Motor neuron (in vitro differentiated cells): ENCODE data around the gene ARMC2. TPM values are rescaled to one million over a fixed set of nuclear protein-coding genes. Genes with fewer than 3 reads are reported as not detected.
A peak's percentile ranks its signal among the peaks of the same experiment; 100 is the strongest.
"Not testable (repeated sequence)": the region's sequence is repeated elsewhere in the genome, so short reads cannot be mapped to it uniquely, and the experiment has no call there.

Source experiments
- ATAC-seq, 8 experiments: fragments of 200-7000 bp; cut with Tn5 transposase; replicated peaks in 6 of 8; 2 replicates each; pipeline ENCODE4 v1.8.0; 2021; ENCODE audit warnings: mild to moderate bottlenecking in 8 of 8, moderate library complexity in 8 of 8
- H3K27ac ChIP-seq, 2 donors: fragments of 250-450 bp; sonication (Bioruptor Pico); 2 replicates each; pipeline ENCODE4 v1.9.0; 2021; ENCODE audit warnings: antibody characterized with exemption in 2 of 2, mild to moderate bottlenecking in 2 of 2, moderate library complexity in 1 of 2
- H3K4me1 ChIP-seq, 2 donors: fragments of 250-450 bp; sonication (Bioruptor Pico); replicated peaks in 1 of 2; 2 replicates each; pipeline ENCODE4 v1.6.1; 2021; ENCODE audit warnings: antibody characterized with exemption in 2 of 2, mild to moderate bottlenecking in 2 of 2, moderate library complexity in 1 of 2
- H3K4me3 ChIP-seq, 5 donors: fragments of 250-450 bp; sonication (Bioruptor Pico); 2 replicates each; pipeline ENCODE4 v1.9.0; 2021; ENCODE audit warnings: antibody characterized with exemption in 5 of 5, mild to moderate bottlenecking in 5 of 5, moderate library complexity in 4 of 5
- WGBS, 10 experiments: fragments of 450-650 bp; shearing (Covaris generic); methylation state at CpG; one replicate each; pipeline ENCODE4 v1.0.0; 2022; 5-methylcytosine and 5-hydroxymethylcytosine counted together
- in situ Hi-C, 9 experiments: fragments of 400-800 bp; cut with MboI; loops; one replicate each; pipeline ENCODE4 v1.15.0; 2021; ENCODE audit warnings: low sequenced_read_pairs in 9 of 9, low pct_unique_long_range_greater_than_20kb in 2 of 9; ENCODE audit not compliant: unreplicated experiment in 9 of 9
- total RNA-seq, 8 experiments: library from RNA; unstranded; fragments of 300-600 nt; gene quantifications; 2 replicates each; pipeline versions ENCODE4 v1.2.3 to v1.2.4, GENCODE V29; 2022

Gene ARMC2
- total RNA-seq, 8 experiments from 2014 or later: 1.1 to 22.4 (median 6.1) TPM

DNA sequence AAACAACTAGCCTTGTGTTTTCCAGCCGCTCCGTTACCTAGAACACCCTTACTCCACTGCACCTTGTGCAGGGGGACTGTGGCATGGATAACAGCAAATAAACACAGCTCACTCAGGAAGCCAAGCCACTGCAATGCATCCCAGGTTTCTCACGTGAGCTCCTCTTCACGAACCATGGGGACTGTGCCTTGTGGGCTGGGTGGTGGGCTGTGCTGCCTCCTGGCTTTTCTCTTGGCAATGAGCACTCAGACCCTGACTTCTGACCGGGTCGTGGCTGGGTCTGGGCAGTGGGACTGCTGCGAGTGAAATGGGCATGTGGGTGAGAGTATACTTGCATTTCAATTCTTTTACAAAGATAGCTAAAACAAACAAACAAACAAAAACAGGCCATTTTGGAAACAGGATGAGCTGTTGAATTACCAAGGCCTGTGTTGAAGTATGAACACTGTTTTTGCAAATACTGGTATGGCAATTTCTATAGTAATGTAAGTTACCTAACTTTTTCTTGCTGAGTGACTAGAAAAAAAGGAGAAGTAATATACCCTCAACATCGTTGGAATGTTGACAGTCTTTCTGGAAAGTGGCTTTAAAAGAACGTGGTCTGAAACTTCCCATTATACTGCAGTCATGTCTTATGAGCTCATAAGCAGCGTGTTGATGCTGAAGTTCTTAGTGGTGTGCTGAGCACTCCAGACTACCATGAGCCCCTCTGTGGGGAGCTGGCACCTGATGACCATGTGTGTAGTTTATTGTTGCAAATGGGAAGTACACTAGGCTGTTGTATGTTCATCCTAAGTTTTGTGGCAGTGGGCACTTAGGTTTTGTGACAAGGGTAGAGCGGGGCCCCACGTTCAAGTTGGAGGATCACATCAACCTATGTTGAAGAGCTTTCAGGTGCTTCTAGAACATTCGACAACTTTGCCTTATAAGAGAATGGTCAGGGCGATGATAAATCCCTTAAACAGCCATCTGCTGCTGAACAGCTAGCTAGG is 120.4 kb downstream of the ARMC2 start:
- peaks cover 6 to 8% of the 10 kb centered on the region in 2 donors for H3K4me1 ChIP-seq
- H3K4me3 ChIP-seq: no peak overlapping the region
- ATAC-seq: peak in 1 of 8 experiments; percentile 10
- no peak overlapping the region for H3K27ac ChIP-seq
- WGBS, 10 experiments: 63 to 91% (median 83%) methylated on average over 2 to 13 of the region's 14 CpGs
- in situ Hi-C loops: no loop called here

DNA sequence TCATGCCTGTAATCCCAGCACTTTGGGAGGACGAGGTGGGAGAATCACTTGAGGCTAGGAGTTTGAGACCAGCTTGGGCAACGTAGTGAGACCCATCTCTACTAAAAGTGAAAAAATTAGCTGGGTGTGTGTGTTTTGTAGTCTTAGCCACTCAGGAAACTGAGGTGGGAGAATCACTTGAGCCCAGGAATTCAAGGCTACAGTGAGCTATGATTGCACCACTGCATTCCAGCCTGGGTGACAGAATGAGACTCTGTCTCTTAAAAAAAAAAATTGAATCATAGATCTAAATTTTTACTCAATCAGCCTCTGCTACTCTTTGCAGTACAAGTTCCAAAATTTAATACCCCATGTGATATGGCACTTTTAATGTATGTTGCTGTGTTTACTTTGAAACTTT is 121.6 kb downstream of the ARMC2 start:
- in situ Hi-C loops: no loop called here
- Histone ChIP-seq H3K4me1 (peaks cover 6 to 8% of the 10 kb centered on the region in 2 donors), H3K27ac (no peak overlapping the region), H3K4me3 (no peak overlapping the region)
- ATAC-seq: no peak
- WGBS, 10 experiments: 40 to 100% (median 76%) methylated on average over 1 to 2 of the region's 2 CpGs; no CpG with 5 or more reads in 4 of the 10 experiments

DNA sequence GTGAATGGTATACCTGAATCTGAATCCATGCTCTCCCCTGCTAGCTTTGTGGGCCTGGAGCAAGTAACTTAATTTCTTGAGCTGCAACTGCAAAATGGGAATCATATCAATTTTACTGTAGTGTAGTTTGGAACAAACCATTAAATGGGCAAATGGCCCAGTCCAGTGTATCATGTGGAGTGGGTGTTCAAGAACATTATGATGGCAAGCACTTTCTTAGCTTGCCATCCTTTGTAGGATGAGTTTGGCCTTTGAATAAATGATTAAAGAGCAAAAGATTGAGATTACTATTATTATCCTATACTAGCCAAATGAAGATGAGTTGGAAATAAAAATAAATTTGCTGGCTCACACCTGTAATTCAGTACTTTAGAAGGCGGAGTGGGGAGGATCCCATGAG is 126.0 kb downstream of the ARMC2 start:
- ATAC-seq: no peak

DNA sequence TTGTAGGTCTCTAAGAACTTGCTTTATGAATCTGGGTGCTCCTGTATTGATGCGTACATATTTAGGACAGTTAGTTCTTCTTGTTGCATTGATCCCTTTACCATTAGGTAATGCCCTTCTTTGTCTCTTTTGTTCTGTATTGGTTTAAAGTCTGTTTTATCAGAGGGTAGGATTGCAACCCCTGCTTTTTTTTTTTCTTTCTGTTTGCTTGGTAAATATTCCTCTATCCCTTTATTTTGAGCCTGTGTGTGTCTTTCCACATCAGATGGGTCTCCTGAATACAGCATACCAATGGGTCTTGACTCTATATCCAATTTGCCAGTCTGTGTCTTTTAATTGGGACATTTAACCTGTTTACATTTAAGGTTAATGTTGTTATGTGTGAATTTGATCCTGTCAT is 130.4 kb downstream of the ARMC2 start:
- H3K4me3 ChIP-seq, in situ Hi-C loops: not testable (repeated sequence)
- 75 to 100% (median 100%) methylated on average over 1 of the region's 1 CpG; no CpG with 5 or more reads in 2 of the 10 experiments for WGBS, 10 experiments

More for the DNA sequence above, 126.0 kb downstream of the ARMC2 start:
- H3K27ac ChIP-seq: no peak overlapping the region
- 33 to 100% (median 89%) methylated on average over 1 of the region's 1 CpG; no CpG with 5 or more reads in 3 of the 10 experiments for WGBS, 10 experiments
- H3K4me3 ChIP-seq: no peak overlapping the region
- in situ Hi-C loops: no loop called here
- H3K4me1 ChIP-seq: no peaks in the 10 kb centered on the region

DNA sequence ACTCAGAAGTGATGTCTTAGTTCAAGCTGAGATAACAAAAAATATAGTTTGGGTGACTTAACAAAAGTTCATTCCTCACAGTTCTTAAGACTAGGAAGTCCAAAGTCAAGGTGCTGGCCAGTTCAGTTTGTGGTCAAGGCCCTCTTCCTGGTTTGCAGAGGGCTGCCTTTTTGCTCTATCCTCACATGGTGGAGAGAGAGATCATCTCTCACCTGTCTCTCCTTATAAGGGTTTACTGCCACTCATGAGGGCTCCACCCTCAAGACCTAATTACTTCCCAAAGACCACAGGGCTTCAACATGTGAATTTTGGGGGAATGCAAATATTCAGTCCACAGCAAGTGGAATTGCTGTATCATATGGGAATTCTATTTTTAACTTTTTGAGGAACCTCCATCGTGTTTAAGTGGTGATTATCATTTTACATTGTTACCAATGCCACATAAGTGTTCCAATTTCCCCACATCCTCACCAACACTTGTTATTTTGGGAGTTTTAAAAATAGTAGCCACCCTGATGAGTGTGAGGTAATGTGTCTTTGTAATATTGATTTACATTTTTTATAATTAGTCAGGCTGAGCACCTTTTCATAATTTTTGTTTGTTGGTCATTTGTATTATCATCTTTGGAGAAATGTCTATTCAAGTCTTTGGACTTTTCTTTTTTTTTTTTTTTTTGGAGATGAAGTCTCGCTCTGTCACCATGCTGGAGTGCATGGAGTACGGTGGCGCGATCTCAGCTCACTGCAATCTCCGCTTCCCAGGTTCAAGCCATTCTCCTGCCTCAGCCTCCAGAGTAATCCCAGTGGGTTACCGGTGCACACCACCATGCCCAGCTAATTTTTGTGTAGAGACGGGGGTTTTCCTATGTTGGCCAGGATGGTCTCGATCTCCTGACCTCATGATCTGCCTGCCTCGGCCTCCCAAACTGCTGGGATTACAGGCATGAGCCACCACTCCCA is 134.2 kb downstream of the ARMC2 start:
- Histone ChIP-seq H3K4me3 (no peak overlapping the region), H3K27ac (no peak overlapping the region), H3K4me1 (no peaks in the 10 kb centered on the region)
- in situ Hi-C loops: no loop called here
- no peak for ATAC-seq
- WGBS, 10 experiments: 78 to 93% (median 82%) methylated on average over 1 to 10 of the region's 10 CpGs; no CpG with 5 or more reads in 1 of the 10 experiments

More for the DNA sequence above, 130.4 kb downstream of the ARMC2 start:
- not testable (repeated sequence) for H3K27ac ChIP-seq, H3K4me1 ChIP-seq, ATAC-seq

DNA sequence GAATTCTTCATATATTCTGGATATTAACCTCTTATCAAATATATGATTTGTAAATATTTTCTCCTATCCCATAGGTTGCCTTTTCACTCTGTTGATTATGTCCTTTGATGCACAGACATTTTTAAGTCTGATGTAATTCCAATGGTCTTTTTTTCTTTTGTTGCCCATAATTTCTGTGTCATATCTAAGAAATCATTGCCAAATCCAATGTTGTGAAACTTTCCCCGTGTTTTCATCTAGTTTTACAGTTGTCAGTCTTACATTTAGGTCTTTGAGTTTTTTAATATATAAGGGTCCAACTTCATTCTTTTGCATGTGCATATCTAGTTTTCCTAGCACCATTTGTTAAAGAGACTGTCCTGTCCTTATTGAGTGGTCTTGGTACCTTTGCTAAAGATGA is 134.9 kb downstream of the ARMC2 start:
- in situ Hi-C loops: no loop called here
- H3K4me3 ChIP-seq: no peak overlapping the region
- ATAC-seq: no peak

DNA sequence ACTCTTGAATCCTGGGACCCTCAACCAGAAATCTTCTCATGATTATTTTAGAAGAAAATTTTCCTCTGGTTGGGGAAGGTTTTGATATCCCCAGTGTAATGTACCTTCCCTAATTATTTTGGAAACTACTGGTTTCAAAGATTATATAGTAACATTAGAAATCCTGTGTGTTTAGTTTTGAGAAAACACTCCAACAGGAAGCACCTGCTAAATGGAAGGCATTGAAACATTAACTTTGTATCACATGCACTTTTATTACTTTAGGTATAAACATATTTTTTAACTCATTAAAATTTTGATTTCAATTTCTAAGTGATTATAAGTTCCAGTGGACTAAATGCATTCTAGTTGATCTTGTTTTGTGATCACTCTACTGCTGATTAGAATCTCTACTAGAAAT is 137.1 kb downstream of the ARMC2 start:
- no peak overlapping the region for H3K27ac ChIP-seq
- in situ Hi-C loops: no loop called here
- no peak overlapping the region for H3K4me3 ChIP-seq
- H3K4me1 ChIP-seq: no peaks in the 10 kb centered on the region
- no peak for ATAC-seq

More for the DNA sequence above, 134.9 kb downstream of the ARMC2 start:
- no peaks in the 10 kb centered on the region for H3K4me1 ChIP-seq
- WGBS, 10 experiments: 50 to 100% (median 95%) methylated on average over 1 of the region's 1 CpG; no CpG with 5 or more reads in 2 of the 10 experiments
- no peak overlapping the region for H3K27ac ChIP-seq

DNA sequence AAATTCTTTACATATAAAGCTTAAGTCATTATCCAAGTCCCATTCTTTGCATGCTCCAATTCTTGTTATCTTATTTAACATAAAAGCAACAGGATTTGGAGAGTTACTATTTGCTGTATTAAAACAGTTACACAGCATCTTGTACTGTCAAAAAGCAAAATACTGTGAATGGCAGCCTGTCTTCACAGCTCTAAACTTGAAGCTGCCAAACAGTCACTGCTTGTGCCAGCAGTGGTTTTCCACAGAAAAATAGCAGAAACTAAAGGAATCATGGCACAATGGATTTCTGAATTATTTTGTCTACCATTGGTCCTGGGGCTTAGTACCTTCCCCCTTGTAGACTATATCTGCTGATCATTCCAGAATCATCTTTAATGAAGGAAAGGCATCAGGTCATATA is 138.9 kb downstream of the ARMC2 start:
- Histone ChIP-seq H3K4me3 (no peak overlapping the region), H3K4me1 (no peaks in the 10 kb centered on the region), H3K27ac (no peak overlapping the region)
- ATAC-seq: no peak
- in situ Hi-C loops: no loop called here

DNA sequence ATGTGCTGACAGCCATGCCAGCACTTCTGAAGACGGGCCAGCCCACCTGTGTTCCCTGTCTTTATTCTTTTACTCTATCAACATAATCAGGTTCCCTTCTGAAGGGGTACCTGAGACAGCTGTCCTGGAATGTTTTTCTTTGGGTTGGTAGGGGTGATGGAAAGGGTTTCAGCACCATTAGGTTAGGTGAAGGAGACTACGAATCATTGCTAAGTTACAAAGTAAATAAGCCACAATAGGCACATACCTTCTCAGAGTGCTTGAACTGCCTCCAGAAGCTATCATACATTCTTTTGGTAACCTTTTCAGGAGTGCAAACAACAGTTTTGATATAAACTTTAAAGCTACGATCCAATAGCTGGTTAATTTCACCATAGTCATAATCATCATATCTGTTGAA is 140.1 kb downstream of the ARMC2 start:
- ATAC-seq: peak in 1 of 8 experiments; percentile 67
- H3K27ac ChIP-seq: no peak overlapping the region
- in situ Hi-C loops: no loop called here
- WGBS, 10 experiments: 83 to 100% (median 100%) methylated on average over 1 to 3 of the region's 3 CpGs; no CpG with 5 or more reads in 1 of the 10 experiments
- no peaks in the 10 kb centered on the region for H3K4me1 ChIP-seq
- H3K4me3 ChIP-seq: no peak overlapping the region

DNA sequence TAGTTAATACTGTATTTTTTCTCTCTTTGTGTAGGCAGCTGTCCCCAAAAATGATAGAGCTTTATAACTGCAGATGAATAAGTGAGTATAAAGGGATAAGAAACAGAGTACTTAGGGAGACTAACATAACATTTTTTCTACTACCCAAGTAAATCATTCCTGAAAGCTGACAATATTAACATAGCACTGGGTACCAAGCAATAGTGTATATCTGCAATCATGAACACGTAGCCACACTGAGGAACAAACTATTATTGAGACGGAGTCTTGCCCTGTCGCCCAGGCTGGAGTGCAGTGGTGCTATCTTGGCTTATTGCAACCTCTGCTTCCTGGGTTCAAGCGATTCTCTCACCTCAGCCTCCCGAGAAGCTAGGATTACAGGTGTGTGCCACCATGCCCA is 140.5 kb downstream of the ARMC2 start:
- 82 to 96% (median 90%) methylated on average over 2 to 5 of the region's 5 CpGs; no CpG with 5 or more reads in 3 of the 10 experiments for WGBS, 10 experiments
- no peak for ATAC-seq
- in situ Hi-C loops: no loop called here
- no peak overlapping the region for H3K4me3 ChIP-seq
- H3K4me1 ChIP-seq: no peaks in the 10 kb centered on the region
- no peak overlapping the region for H3K27ac ChIP-seq

DNA sequence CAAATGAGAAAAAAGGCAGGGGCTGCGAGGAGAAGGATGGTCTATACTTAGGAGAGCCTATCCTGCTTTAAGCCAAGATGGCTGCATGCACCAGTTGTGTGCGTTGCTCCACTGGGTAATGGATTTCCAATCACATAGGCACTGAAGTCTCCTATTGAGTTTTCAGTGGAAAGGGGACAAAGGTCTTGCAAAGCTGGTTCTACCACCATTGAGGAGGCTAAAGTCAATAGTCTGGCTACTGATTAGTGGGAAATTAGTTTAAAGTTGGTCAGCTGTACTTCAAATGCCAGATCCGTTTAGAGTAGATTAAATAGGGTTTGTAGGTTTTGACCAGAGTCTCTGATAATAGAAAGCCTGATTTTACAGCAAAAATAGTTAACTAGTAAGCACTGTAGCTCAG is 141.5 kb downstream of the ARMC2 start:
- 82 to 100% (median 100%) methylated on average over 1 to 3 of the region's 3 CpGs; no CpG with 5 or more reads in 2 of the 10 experiments for WGBS, 10 experiments
- ATAC-seq: no peak

DNA sequence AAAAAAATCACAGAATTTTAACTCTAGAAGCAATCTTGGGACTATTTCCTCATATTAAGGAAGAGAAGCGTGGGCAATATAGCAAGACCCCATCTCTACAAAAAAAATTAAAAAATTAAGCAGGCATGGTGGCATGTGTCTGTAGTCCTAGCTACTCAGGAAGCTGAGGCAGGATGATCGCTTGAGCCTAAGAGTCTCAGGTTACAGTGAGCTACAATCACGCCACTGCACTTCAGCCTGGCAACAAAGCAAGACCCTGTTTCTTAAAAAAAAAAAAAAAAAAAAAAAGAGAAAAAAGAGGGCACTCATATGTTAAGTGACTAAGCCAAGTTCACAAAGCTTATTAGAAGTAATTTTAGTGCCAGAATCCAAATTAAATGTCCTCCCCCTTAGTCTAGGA is 145.7 kb downstream of the ARMC2 start:
- no peak overlapping the region for H3K4me3 ChIP-seq
- no peaks in the 10 kb centered on the region for H3K4me1 ChIP-seq
- no peak for ATAC-seq
- H3K27ac ChIP-seq: no peak overlapping the region
- in situ Hi-C loops: no loop called here
- 60 to 100% (median 93%) methylated on average over 1 to 3 of the region's 3 CpGs; no CpG with 5 or more reads in 1 of the 10 experiments for WGBS, 10 experiments

More for the DNA sequence above, 141.5 kb downstream of the ARMC2 start:
- H3K27ac ChIP-seq: no peak overlapping the region
- no peaks in the 10 kb centered on the region for H3K4me1 ChIP-seq
- no peak overlapping the region for H3K4me3 ChIP-seq
- in situ Hi-C loops: no loop called here

DNA sequence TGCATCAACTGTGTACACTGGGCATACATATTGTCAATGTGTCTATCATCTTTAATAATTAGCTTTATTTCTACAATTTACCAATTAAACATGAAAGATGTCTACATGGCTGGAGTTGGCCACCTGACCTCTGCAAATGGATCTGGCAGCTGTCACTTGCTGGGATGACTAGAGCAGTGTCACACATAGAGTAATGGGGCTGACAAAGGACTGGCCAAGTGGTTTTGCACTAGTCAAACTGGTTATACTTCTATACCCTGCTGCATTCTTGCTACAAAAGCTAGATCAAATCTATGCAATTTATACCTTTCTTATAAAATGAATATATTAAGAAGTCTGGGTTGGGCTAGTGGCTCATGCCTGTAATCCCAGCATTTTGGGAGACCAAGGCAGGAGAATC is 147.1 kb downstream of the ARMC2 start:
- in situ Hi-C loops: no loop called here
- no peak overlapping the region for H3K27ac ChIP-seq
- no peaks in the 10 kb centered on the region for H3K4me1 ChIP-seq
- no peak overlapping the region for H3K4me3 ChIP-seq
- ATAC-seq: no peak
